ENCODE data around the gene FNDC3B.

GRCh38 chr3:172042136-172042662 lies 2.8 kb downstream of the FNDC3B start:
- no peak for TF ChIP-seq CTCF (IDR thresholded peaks at IDR 0.05)
- no peak for TF ChIP-seq POLR2A (IDR thresholded peaks at IDR 0.05)

All from testis (tissue), 2 donors.